ENCODE data around the gene POMT2.

DNA sequence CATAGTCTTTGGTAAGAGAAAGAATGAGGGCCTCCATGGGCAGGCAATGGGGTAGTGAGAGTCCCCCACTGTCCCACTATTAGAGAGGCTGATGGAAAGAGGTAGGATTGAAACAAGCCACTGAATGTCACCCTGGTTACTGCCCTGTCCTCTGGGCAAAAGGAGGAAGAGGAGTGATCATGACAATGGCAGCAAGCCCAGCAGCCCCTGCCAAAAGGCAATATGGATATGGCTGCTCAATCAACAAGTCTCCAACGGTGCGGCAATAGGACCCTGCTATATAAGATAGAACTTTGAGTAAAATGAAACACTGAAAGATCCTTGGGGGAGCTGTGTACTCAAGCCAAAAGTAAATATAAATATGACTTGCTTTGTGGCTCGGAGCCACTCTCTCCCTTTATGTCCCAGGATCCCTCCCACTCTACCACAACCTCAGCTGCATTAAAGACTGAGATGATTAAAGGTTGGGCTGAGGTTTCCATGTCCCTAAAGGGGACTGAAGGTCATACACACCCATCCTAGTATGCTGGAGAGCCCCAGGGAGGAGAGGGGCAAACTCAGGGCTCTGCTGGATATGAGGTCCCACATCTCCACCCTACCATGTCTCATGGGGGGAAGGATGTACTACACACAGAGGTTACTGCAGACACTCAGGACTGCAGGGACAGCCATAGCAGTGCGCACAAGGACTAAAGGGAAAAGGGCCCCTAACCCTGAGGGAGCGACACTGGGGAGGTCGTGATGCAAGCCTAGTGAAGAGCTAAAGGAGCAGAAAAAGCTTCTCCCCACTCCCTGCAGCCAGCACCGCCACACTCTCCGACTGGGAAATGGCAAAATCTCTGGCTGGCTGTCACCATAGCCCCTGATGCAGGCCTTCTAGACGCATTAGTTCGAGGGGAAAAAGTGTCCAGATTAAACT is 5.9 kb downstream of the POMT2 start:
- TF ChIP-seq, protein P1, sequence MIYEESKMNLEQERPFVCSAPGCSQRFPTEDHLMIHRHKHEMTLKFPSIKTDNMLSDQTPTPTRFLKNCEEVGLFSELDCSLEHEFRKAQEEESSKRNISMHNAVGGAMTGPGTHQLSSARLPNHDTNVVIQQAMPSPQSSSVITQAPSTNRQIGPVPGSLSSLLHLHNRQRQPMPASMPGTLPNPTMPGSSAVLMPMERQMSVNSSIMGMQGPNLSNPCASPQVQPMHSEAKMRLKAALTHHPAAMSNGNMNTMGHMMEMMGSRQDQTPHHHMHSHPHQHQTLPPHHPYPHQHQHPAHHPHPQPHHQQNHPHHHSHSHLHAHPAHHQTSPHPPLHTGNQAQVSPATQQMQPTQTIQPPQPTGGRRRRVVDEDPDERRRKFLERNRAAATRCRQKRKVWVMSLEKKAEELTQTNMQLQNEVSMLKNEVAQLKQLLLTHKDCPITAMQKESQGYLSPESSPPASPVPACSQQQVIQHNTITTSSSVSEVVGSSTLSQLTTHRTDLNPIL (CRISPR knock-in tag; IDR thresholded peaks at IDR 0.05; ENCODE audit: low read depth), result no peak
- TF ChIP-seq CSDC2 (CRISPR knock-in tag; IDR thresholded peaks at IDR 0.05) (no peak), ZFP3 (CRISPR knock-in tag; IDR thresholded peaks at IDR 0.05) (no peak), PPARA (CRISPR knock-in tag; IDR thresholded peaks at IDR 0.05; ENCODE audit: borderline replicate concordance) (no peak), ZFP30 (CRISPR knock-in tag; IDR thresholded peaks at IDR 0.05) (no peak), GLIS3 (CRISPR knock-in tag; IDR thresholded peaks at IDR 0.05) (no peak), ZNF8 (CRISPR knock-in tag; IDR thresholded peaks at IDR 0.05) (no peak), ISL1 (CRISPR knock-in tag; IDR thresholded peaks at IDR 0.05) (no peak), RARB (CRISPR knock-in tag; IDR thresholded peaks at IDR 0.05) (no peak), ZNF565 (CRISPR knock-in tag; conservative IDR thresholded peaks at IDR 0.05; ENCODE audit: low read depth) (no peak)
- TF ChIP-seq, protein P2, sequence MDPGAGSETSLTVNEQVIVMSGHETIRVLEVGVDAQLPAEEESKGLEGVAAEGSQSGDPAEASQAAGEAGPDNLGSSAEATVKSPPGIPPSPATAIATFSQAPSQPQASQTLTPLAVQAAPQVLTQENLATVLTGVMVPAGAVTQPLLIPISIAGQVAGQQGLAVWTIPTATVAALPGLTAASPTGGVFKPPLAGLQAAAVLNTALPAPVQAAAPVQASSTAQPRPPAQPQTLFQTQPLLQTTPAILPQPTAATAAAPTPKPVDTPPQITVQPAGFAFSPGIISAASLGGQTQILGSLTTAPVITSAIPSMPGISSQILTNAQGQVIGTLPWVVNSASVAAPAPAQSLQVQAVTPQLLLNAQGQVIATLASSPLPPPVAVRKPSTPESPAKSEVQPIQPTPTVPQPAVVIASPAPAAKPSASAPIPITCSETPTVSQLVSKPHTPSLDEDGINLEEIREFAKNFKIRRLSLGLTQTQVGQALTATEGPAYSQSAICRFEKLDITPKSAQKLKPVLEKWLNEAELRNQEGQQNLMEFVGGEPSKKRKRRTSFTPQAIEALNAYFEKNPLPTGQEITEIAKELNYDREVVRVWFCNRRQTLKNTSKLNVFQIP (CRISPR knock-in tag; IDR thresholded peaks at IDR 0.05; ENCODE audit: borderline replicate concordance, low read depth), result no peak
- TF ChIP-seq, protein P3, sequence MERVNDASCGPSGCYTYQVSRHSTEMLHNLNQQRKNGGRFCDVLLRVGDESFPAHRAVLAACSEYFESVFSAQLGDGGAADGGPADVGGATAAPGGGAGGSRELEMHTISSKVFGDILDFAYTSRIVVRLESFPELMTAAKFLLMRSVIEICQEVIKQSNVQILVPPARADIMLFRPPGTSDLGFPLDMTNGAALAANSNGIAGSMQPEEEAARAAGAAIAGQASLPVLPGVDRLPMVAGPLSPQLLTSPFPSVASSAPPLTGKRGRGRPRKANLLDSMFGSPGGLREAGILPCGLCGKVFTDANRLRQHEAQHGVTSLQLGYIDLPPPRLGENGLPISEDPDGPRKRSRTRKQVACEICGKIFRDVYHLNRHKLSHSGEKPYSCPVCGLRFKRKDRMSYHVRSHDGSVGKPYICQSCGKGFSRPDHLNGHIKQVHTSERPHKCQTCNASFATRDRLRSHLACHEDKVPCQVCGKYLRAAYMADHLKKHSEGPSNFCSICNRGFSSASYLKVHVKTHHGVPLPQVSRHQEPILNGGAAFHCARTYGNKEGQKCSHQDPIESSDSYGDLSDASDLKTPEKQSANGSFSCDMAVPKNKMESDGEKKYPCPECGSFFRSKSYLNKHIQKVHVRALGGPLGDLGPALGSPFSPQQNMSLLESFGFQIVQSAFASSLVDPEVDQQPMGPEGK (CRISPR knock-in tag; IDR thresholded peaks at IDR 0.05; ENCODE audit: borderline replicate concordance), result no peak

All from SK-N-SH treated with all-trans-retinoic acid at 6 μM for 48 hours (cell line).